Measurements from ENCODE around the gene PROM2. TPM values are rescaled to one million over a fixed set of nuclear protein-coding genes. Genes with fewer than 3 reads are reported as not detected.
"Not testable (repeated sequence)": the region's sequence is repeated elsewhere in the genome, so short reads cannot be mapped to it uniquely, and the experiment has no call there.

PROM2 gene
- total RNA-seq, 1 donor from 2014 or later, result 0.35 TPM

DNA sequence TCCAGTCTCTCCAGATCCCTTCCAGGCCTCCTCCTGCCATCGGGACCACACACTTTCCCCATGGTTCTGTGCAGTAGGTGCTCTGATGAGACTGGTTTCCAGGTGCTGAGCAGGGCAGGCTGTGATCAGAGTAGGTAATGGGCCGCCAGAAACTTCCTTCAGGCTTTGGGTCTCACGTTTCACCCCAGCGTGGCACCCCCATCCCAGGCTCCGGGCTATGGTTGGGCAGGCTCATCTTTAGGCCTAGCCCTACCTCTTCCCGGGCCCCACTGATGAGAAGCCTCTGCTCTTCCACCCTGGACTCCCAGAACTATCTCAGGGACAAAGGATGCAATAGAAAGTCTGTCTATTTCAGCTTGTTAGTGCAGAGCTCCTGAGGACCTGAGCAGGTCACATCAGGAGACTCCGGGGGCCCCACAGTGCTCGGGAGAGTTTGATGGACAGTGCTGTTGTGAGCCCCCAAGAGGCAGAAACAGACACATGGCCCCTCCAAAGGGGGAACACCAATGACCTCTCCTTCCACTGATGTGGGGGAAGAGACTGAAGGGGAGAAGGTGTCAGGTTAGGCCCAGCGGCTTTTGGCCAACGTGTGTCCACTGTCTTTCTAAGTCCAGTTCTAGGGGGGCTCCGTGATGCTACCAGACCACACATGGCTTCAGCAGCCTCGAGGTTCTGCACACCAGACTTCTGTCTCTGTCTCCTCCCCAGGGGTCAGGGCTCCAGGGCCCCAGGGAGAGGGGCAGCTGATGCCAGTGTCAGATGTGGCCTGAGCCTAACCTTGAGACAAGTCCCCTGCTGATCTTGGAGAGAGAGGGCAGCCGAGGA lies 5.8 kb upstream of the PROM2 start:
- ATAC-seq (no peak), DNase-seq (no peak)
- intact Hi-C loops (cut with micrococcal nuclease), result no loop called here

DNA sequence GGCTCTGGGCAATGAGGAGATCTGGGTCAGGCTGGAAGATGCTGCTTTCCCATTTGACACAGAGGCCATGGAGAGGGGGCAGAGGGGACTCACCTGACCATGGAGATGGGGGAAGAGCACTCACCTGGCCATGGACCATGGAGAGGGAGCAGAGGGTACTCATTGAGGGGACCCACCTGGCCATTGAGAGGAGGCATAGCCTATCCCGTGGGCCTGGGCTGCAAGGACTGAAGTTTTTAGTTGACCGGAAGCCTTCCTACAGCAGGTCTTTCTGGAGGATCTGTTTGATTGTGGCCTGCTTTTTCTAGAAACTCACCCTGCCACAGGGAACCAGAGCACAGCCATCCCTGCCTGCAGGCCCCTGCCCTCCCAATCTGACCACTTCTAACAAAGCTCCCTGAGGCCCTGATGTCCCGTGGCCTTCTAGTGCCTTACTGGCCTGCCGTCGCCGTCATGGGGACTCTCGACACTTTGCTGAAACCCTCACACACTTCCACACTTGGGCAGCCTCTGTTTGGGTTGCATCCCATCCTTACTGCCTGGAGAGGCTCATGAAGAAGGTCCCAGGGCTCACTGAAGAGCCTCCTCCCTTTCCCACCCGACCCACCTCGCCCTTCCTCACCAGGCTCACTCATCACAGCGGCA lies 5.1 kb upstream of the PROM2 start:
- DNase-seq, result no peak
- no peak for ATAC-seq

DNA sequence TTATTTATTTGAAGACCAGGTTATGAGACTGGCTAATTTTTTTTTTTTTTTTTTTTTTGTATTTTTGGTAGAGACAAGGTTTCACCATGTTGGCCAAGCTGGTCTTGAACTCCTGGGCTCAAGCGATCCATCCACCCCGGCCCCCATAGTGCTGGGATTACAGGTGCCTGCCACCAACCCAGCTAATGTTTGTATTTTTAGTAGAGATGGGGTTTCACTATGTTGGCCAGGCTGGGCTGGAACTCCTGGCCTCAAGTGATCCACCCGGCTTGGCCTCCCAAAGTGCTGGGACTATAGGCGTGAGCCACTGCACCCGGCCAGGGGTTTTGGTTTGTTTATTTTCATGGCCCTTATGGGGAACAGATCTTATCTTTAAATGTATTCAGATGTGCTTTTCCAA lies 4.5 kb upstream of the PROM2 start:
- DNase-seq; intact Hi-C loops (cut with micrococcal nuclease); ATAC-seq: not testable (repeated sequence)

More for the DNA sequence above, 5.1 kb upstream of the PROM2 start:
- intact Hi-C loops (cut with micrococcal nuclease), result no loop called here

DNA sequence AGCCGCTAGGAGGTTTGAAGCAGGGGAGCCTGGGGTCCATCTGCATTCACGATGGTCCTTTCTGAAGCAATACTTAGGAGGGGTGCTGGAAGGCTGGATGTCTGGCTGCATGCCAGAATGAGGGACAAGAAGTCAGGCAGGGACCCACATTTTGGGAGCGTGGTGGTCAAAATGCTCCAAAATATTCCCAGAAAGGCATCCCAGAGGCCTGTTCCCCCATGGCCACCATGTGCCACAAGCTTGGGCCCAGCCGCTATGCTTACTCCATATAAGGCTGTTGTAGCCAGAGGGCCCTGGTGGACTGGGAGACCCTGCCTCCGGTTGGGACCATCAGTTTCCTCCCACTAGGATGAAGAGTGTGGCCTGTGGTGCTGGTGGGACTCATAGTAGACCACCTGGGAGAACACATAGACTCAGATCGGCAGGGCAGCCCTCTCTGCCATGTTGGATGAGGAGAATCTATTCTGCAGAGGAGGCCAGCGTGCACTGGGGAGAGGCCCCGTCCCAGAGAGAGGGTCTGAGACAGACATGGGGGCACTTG lies 3.6 kb upstream of the PROM2 start:
- ATAC-seq (no peak), DNase-seq (no peak)
- intact Hi-C loops (cut with micrococcal nuclease), result no loop called here

DNA sequence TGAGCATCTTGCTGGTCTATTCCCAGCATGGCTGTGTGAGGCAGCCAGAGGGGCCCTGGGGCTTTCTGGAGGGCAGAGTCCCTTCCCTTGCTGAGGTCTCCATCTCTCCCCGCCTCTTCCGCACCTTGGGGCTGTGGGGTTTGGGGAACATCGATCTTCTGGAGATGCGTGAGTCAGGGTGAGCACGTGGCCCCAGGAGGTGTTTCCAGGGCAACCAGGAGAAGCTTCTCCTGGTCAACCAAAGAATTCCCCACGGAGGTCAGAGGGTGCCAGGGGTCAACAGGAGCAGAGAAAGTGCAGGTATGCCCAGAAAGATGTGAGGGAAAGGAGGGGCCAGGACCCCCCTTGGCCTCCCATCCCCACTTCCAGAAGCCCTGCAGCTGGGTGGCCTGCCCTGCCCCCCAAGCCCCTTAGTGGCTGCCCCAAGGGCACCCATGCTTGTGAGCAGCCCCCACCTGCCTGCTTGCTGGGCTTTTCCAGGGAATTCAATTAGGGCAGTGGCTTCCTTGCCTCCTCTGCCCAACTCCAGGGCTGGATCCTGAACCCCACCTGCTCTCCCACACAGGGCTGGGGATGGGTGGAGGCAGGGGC lies 2.8 kb upstream of the PROM2 start:
- ATAC-seq (no peak), DNase-seq (no peak)
- intact Hi-C loops (cut with micrococcal nuclease), result no loop called here

DNA sequence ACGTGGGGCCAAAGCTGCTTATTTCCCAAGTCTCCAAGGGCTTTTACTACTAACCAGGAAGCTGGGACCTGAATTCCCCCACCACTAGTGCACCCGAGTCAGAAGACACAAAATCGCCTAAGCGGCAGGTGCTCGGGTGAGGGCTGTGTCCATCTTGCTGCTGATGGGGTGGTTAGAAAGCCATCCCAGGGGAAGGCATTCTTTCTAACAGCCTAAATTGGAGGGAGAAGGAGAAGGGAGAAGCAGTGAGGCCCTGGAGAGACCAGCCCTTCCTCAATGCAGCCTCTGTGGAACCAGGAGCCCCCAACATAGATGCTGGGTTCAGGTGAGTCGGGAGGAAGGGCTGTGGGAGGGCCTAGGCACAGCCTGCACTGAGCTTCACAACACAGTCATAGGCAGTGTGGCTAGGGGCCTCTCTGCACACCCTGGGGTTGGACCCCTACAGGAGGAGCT lies 1.9 kb upstream of the PROM2 start:
- ATAC-seq (no peak), DNase-seq (no peak)
- intact Hi-C loops (cut with micrococcal nuclease), result no loop called here

DNA sequence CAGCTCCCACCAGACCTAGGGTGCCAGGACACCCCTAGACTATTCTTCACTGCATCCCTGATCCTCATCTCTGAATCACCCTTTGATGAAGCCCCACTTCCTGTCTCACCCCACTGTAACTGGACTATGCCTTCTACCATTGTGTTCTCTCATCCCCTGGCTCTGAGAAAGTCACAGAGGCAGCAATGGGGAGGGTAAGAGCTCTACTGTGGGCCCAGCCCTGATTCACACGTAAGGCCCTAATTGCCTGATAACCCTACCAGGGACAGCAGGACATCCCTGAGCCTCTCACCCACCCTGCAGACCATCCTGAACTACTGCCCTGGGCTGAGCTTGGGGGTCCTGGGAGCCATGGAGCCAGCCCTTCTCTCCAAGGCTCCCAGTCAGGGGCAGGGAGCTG lies 1.5 kb upstream of the PROM2 start:
- DNase-seq (no peak), ATAC-seq (no peak)
- intact Hi-C loops (cut with micrococcal nuclease), result no loop called here

DNA sequence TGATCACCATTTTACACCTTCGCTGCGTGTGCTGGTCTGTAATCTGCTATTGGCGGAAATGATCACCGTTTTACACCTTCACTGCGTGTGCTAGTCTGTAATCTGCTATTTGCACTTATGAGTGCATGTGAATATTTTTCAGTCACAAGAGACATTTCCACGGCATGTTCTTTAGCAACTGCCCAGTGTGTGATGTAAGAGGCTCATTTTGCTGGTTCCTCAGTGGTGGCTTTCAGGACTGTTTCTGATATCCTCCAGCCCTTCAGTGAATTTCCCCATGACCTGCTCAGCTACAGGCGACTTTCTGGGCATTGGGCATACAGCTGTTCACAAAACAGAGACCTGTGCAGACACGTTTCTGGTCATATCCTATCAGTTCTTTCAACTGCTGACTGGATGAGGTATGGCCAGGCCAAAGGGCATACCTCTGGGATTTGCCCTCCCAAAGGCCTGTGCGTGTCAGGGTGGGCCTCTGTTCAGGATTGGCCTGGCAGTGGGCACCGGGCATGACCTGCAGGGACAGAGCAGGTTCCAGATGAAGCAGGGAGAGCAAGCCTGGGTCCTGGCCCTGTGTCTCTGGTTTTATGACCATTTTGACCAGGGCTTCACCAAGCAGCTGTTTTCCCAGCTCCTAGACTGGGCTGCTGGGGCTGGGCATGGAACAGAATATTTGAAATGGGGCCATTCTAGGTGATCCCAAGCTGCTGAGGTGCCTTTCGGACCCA lies 521 bp upstream of the PROM2 start:
- intact Hi-C loops (cut with micrococcal nuclease), result no loop called here
- ATAC-seq, result no peak
- DNase-seq, result no peak

DNA sequence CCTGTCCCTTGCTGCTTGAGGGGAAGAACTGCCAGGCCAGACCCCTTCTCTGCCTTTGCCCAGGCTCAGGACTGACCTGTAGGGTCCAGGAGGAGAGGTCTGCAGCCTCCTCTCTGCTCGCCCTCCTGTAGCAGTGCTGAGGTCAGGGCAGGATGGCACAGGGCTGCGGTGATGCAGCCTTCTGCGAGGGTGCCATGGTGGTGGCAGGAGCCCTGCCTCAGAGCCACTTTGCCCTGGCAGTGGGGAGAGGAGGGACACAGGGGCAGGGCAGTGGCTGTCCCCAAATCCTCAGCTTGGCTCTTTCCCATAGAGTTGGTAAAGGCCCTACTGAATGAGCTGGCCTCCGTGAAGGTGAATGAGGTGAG lies 884 bp downstream of the PROM2 start:
- ATAC-seq (no peak), DNase-seq (no peak)
- intact Hi-C loops (cut with micrococcal nuclease), result no loop called here

DNA sequence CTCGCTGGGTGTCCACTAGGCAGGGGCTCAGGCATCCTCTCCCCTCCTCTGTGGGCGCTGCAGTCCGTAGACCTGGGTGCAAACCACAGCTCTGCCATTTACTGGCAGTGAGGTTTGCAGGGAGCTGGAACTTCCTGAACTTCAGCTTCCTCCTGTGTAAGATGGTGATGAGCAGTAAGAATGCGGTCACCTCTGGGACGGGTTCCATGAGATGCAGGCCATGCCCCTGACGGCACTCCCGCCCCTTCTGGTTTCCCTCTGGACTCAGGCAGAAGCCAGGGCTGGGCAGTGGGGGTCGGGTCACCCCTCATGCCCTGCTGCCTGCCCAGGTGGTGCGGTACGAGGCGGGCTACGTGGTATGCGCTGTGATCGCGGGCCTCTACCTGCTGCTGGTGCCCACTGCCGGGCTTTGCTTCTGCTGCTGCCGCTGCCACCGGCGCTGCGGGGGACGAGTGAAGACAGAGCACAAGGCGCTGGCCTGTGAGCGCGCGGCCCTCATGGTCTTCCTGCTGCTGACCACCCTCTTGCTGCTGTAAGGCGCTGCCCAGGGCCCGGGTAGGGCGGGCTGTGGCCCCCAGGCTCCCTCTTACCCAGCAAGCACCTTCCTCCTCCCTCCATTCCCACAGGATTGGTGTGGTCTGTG lies 1.5 kb downstream of the PROM2 start:
- no peak for DNase-seq
- ATAC-seq, result no peak

DNA sequence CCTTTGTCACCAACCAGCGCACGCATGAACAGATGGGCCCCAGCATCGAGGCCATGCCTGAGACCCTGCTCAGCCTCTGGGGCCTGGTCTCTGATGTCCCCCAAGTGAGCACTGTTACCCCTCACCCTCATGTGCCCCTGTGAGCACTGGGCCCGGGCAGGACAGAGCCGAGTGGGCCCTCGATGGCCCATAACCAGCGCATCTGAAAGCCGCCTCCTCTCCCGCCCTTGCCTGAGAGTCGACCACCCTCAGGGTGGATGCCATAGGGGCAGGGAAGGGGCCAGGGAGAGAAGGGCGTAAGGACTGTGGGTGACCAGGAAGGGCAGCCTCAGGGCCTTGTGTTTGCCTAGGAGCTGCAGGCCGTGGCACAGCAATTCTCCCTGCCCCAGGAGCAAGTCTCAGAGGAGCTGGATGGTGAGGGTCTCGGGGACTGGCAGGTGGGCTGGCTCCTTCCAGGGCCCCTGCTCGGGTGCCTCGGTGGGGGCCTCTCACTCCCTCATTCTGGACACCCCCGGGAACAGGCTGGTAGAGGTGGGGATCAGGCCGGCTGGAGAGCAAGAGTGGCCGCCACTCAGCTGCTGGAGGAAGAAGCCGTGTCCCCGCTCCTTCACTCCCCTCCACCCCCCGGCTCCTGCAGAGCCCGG lies 2.1 kb downstream of the PROM2 start:
- intact Hi-C loops (cut with micrococcal nuclease), result no loop called here
- ATAC-seq (no peak), DNase-seq (no peak)

More for the DNA sequence above, 1.5 kb downstream of the PROM2 start:
- intact Hi-C loops (cut with micrococcal nuclease), result no loop called here

DNA sequence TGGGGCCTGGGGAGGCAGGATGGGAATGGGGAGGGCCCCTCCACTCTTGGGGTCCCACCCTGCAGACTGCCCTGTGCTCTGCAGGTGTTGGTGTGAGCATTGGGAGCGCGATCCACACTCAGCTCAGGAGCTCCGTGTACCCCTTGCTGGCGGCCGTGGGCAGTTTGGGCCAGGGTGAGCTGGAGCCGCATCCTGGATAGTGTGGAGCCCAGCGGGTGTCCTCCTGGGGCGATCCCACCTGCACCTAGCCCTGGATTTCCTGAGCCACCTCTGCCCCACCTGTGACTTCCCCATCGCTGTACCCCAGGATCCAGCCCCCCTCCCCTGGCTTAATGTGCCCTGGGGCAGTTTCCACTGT lies 2.6 kb downstream of the PROM2 start:
- intact Hi-C loops (cut with micrococcal nuclease), result no loop called here
- DNase-seq (no peak), ATAC-seq (no peak)

DNA sequence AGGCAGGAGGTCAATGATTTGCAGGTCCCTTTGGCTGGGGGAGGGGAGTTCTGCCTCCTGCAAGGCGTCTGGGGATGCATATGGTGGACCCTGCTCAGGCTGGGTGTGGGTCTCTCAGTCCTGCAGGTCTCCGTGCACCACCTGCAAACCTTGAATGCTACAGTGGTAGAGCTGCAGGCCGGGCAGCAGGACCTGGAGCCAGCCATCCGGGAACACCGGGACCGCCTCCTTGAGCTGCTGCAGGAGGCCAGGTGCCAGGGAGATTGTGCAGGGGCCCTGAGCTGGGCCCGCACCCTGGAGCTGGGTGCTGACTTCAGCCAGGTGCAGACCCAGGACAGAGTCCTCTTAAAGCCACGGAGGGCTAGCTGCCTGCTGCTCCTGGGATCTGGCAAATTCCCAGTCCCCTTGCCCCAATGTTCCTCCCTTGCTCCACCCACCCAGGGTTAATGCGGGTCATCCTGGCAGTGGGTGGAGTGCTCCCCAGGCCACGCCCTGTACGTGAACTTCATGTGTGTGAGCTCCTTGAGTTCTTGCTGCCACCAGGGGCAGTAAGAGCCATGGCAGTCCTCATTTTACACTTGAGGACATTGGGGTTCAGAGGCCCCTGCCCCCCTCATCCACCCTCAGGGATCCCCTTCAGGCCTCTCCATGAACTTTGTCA lies 3.1 kb downstream of the PROM2 start:
- DNase-seq (no peak), ATAC-seq (no peak)
- intact Hi-C loops (cut with micrococcal nuclease), result no loop called here

DNA sequence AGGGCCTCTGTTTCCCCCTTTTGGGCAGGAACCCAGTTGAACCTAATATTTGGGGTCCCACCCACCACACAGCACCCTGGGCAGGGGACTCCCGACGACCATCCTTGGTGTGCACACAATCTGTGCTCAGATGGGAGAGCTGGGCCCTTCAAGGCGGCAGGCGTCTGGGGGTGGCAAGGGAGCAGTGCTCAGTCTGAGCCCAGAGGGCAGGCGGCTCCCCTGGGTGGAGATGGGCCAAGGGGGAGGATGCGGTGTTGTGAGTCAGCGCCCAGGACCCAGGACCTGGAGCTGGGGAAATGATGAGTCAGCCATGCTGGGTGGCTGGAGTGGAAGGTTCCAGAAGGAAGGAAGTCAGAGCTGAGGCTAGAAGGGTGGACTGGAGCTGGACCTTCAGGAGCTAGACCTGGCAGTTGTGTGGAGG lies 3.8 kb downstream of the PROM2 start:
- ATAC-seq (no peak), DNase-seq (no peak)
- intact Hi-C loops (cut with micrococcal nuclease), result no loop called here

DNA sequence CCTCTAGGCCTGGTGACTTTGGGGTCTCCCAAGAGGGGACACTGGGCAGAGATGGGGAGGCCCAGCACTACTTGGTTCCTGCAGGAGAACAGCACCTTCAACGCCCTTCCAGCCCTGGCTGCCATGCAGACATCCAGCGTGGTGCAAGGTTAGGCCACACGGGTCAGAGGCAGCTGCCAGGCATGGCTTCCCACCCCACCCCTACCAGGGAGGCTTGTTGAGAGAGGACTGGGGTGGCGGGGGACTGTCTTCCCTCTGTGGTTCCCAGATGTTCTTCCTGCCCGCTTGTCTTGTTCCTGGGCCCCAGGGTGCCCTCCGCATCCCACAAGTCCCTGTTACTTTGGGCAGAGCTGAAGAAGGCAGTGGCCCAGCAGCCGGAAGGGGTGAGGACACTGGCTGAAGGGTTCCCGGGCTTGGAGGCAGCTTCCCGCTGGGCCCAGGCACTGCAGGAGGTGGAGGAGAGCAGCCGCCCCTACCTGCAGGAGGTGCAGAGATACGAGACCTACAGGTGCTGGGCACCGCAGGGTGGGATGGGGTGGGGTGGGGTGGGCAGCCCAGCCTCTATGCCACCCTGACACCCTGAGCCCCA lies 4.5 kb downstream of the PROM2 start:
- ATAC-seq (no peak), DNase-seq (no peak)
- intact Hi-C loops (cut with micrococcal nuclease), result no loop called here

DNA sequence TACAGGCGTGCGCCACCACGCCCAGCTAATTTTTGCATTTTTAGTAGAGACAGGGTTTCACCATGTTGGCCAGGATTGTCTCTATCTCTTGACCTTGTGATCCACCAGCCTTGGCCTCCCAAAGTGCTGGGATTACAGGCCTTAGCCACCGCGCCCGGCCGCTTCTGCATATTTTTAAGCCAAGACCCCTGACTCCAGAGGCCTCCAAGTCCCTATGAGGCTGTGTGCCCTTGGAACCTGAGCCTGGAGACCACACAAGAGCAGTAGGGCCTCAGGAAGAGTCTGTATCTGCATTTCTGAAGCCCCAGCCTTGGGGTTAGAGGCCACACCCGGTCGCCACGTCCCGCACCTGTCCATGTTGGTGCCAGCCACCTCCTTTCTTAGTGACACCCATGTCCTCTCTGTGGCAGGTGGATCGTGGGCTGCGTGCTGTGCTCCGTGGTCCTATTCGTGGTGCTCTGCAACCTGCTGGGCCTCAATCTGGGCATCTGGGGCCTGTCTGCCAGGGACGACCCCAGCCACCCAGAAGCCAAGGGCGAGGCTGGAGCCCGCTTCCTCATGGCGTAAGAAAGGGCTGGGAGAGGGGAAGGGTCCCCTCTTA lies 5.3 kb downstream of the PROM2 start:
- intact Hi-C loops (cut with micrococcal nuclease), result no loop called here
- ATAC-seq (no peak), DNase-seq (no peak)

DNA sequence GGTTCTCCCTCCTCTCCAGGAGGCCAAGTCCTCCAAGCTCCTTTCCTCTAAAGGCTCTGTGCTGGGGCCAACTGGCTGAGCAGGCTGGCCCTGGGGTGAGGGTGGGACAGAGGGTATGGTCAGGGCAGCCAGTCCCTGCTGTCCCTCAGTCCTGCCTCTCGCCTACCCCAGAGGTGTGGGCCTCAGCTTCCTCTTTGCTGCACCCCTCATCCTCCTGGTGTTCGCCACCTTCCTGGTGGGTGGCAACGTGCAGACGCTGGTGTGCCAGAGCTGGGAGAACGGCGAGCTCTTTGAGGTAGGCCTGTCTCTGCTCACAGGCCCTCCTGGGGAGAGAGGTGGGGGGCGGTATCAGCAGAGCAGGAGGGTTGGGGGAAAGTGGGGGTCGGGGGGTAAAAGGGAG lies 6.8 kb downstream of the PROM2 start:
- intact Hi-C loops (cut with micrococcal nuclease), result no loop called here
- DNase-seq (no peak), ATAC-seq (no peak)

DNA sequence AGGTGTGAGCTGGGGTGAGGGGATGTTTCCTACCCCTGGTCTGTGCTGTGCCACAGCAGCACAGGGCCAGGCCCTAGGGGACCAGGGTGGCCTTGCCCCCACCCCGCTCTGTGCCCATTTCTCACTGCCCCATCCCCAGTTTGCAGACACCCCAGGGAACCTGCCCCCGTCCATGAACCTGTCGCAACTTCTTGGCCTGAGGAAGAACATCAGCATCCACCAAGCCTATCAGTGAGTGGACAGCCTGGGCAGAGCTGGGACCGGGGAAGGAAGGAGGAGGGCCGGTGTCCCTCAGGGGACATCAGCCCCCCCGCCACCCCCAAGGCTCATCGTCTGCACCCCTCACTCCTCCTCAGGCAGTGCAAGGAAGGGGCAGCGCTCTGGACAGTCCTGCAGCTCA lies 7.5 kb downstream of the PROM2 start:
- intact Hi-C loops (cut with micrococcal nuclease), result no loop called here
- DNase-seq (no peak), ATAC-seq (no peak)
